SK-N-MC (cell line): Measurements from ENCODE around the gene TRIM33.

Experiments
- EZH2 ChIP-seq: fragments of 200-600 bp; sonication (generic); IDR thresholded peaks from one replicate; pipeline ENCODE4 v1.6.1; 2017; ENCODE audit warnings: antibody characterized with exemption
- POLR2AphosphoS5 ChIP-seq: IDR thresholded peaks from 2 replicates; pipeline ENCODE4 v1.6.1; 2012; ENCODE audit warnings: mild to moderate bottlenecking, low read depth, low read length, borderline replicate concordance

GRCh38 chr1:114455102-114455785 lies 55.8 kb downstream of the TRIM33 start:
- TF ChIP-seq EZH2 (no peak), POLR2AphosphoS5 (no peak)
